GM13976 (cell line): ENCODE data around the gene PKN1.
"Not testable (repeated sequence)": the region's sequence is repeated elsewhere in the genome, so short reads cannot be mapped to it uniquely, and the experiment has no call there.

Source experiments
- DNase-seq: peaks from one replicate; pipeline ENCODE4 v3.0.0; 2012; ENCODE audit warnings: low spot score
- CTCF ChIP-seq: IDR thresholded peaks from 2 replicates; pipeline ENCODE4 v1.5.1; 2012; ENCODE audit warnings: borderline replicate concordance, mild to moderate bottlenecking; ENCODE audit not compliant: insufficient read depth; ENCODE audit errors: extremely low read depth, missing control alignments, control extremely low read depth
- in situ Hi-C: fragments of 300-500 bp; cut with MboI; formaldehyde crosslinking; loops from one replicate; pipeline ENCODE4 v1.12.0; 2022; ENCODE audit warnings: low sequenced_read_pairs, mixed read lengths, inconsistent platforms; ENCODE audit not compliant: unreplicated experiment

PKN1 gene

DNA sequence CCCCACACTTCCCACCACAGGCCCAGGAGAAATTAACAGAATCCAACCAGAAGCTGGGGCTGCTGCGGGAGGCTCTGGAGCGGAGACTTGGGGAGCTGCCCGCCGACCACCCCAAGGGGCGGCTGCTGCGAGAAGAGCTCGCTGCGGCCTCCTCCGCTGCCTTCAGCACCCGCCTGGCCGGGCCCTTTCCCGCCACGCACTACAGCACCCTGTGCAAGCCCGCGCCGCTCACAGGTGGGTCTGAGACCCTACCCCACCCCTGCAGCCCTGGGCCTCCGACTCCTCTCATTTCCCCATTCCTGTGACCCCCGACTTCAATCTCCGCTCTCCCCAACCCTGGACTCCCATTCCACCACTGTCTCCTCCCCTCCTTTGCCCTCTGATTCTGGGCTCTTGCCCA is 17.8 kb downstream of the PKN1 start:
- no peak for TF ChIP-seq CTCF
- no peak for DNase-seq
- in situ Hi-C loops, result no loop called here

- in situ Hi-C loops, DNase-seq: not testable (repeated sequence)
These were observed 19.2 kb downstream of the PKN1 start for GRCh38 chr19:14452303-14452702.

- no peak for TF ChIP-seq CTCF
- in situ Hi-C loops, result no loop called here
- no peak for DNase-seq
These were observed 26.6 kb downstream of the PKN1 start for GRCh38 chr19:14459703-14460102.

DNA sequence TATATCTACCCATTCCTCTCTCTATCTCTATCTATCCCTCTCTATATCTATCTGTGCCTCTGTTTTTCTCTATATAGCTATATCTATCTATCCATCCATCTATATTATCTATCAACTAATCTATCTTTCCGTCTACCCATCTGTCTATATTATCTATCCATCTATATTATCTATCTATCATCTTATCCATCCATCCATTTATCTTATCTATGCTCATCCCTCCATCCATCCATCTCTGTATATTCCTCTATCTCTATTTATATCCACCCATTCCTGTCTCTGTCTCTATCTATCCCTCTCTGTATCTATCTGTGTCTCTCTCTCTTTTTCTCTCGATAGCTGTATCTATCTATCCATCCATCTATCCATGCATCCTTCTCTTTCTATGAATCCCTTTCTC is 27.8 kb downstream of the PKN1 start:
- no peak for TF ChIP-seq CTCF
- DNase-seq, result no peak
- in situ Hi-C loops, result no loop called here

DNA sequence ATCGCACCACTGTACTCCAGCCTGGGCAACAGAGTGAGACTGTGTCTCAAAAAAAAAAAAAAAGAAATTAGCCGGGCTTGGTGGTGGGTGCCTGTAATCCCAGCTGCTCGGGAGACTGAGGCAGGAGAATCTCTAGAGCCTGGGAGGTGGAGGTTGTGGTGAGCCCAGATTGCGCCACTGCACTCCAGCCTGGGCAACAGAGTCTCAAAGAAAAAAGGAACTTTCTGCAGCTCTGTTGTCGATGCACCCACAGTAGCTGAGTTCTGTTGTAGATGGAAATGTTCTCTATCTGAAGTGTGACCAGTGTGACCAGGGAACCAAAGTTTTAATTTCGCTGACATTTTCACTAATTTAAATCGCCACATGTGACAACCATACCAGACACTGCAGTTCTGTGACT is 29.3 kb downstream of the PKN1 start:
- DNase-seq, in situ Hi-C loops: not testable (repeated sequence)

GRCh38 chr19:14463747-14464146 is 30.6 kb downstream of the PKN1 start:
- no peak for TF ChIP-seq CTCF
- DNase-seq, result no peak
- in situ Hi-C loops, result no loop called here

DNA sequence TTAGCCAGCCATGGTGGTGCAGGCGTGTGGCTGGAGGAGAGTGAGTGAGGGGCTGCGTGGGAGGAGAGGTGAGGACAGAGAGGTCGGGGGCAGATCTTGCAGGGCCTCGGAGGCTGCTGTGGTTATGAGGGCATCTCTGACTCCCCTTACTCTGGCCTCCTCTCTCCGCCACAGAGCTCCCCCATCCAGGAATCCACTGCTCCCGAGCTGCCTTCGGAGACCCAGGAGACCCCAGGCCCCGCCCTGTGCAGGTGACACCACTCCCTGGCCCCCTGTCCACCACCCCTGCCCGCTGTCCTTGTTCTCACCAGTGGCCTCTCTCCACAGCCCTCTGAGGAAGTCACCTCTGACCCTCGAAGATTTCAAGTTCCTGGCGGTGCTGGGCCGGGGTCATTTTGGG is 34.3 kb downstream of the PKN1 start:
- TF ChIP-seq CTCF, result no peak
- peak; percentile 20 for DNase-seq
- in situ Hi-C loops, result no loop called here

DNA sequence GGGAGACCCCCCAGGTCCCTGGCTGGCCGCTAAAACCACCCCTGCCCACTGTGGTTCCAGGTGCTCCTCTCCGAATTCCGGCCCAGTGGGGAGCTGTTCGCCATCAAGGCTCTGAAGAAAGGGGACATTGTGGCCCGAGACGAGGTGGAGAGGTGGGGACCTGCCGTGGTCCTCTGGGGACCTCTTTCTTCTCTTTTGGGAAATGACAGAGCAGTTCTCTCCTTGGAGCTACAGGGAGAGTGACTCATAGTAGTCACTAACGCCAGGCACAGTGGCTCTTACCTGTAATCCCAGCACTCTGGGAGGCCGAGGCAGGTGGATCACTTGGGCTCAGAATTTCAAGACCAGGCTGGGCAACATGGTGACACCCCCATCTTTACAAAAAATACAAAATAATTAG is 34.7 kb downstream of the PKN1 start:
- TF ChIP-seq CTCF, result no peak
- in situ Hi-C loops, result no loop called here
- peak; percentile 47 for DNase-seq
